Left hindlimb (tissue), 1 donor: Measurements from ENCODE around the gene GET4.
A peak's percentile ranks its signal among the peaks of the same experiment; 100 is the strongest.

Experiments
- DNase-seq: peaks from one replicate; pipeline ENCODE4 v3.0.0-alpha.2; 2018

Gene GET4

DNA sequence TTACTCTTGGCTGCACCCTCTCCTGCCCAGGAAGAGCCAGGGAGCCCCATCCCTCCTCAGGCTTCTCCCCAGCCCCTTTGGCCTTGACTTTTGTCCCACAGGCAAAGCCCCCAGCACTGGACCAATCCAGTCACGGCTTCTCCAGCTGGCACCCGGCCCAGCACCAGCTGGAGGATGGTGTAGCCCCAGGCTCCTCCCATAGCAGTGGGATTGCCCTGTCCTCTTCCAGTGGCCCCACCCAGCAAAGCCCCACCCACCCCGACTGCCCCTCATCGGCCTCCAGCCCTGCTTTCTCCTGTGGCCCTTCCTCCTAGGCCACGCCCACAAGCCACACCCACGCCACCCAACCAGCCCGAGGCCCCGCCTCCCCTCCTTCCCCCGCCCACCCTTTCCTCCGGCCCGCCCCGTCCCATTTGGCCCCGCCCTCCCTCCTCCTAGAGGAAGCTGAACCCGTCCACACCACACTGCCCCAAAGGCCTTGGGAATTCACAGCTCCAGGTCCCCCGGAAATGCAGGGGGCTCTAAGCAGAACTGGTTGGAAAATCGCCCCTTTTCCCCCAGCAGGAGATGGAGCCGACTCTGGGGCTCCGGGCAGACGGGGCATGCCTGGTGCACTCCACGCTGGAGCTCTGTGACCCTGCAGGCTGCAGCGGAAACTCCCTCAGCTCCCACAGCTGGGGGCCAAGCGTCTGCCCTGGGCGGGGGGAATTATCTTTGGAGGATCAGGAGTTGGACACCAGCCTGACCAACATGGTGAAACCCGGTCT is 25.2 kb downstream of the GET4 start:
- DNase-seq = peak; percentile 84

DNA sequence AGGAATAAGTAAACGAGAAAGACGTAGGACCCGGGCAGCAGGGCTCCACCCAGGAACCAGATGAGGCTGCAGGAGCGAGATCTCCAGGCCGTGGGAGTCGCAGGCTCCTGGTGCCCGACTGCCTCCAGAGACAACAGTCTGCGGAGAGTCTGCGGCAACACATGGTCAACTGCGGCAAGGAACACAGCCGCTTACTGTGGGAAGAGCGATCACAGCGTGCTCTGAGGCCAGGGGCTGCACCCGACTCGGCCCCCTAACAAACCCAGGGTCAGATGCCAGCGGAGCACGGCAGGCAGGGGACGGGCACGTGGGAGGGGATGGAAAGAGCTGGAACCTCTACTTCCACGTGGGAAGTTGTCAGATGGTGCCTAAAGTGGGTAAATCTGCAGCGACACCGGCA is 26.6 kb downstream of the GET4 start:
- no peak for DNase-seq

DNA sequence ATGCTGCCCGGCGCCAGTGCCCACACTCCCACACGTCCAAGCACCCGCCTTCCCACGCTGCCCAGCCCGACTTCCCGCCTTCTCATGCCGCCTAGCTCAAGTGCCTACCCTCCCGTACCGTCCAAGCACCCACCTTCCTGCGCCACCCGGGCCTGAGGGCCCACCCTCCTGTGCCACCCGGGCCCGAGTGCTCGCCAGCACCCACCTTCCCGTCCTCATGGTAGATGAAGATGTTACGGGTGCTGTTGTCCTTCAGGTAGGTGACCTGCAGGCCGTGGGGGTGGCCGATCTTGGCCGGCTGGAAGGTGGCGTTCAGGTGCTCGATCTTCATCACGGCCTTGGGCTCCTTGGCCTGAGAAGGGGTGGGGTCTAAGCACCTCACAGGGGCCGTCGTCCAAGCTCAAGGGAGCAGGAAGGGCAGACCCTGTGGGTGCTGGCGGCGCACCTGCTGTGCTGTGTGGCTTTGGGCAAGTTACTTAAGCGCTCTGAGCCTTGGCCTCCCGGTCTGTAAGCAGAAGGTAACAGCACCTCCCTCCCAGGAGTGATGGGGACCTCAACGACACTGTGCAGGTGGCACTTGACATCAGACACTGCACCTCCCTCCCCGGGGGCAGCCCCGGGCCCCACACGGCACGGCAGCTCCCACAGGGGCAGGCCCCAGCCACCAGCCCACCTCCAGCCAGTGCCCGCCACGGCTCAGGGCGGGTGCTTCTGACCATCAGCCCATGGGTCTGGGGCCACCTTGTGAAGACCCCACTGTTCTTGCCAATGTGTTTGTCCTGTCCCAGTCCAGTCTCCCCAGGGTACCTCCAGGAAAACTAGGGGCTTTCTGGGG is 27.8 kb downstream of the GET4 start:
- no peak for DNase-seq

DNA sequence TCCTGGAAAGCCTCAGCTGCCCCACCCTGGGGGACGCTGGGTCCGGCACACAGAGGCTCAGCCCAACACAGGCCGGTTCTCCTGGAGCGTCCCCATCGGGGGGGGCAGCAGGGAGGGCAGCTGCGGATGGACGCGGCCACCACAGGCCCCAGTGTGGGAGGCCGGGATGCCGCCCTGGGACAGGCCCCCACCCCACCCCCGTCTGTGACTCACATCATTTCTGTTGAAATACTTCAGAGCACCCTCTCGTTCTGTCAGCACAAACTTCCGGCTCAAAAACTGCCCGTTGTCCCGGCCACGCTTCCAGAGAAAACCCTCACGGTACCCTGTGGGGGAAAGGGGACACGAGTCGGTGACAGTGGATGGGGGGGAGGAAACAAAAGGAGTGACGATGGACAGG is 28.5 kb downstream of the GET4 start:
- no peak for DNase-seq

DNA sequence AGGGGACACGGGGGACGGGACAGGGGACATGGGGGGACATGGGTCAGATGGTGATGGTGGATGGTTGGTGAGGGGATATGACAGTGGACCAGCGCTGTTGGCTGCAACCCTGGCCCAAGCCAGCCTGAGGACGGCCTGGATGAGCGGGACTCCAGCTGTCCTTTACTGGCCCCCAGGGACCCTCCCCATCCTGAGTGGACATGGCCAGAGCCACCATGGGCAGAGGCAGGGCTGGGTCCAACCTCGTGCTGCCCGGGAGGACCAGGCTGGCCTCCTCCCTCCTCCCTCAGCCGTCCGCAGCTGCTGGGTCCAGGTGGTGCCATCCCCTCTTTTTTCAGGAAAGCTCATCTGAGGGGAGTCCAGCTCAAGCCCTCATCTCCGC is 30.4 kb downstream of the GET4 start:
- DNase-seq = no peak

DNA sequence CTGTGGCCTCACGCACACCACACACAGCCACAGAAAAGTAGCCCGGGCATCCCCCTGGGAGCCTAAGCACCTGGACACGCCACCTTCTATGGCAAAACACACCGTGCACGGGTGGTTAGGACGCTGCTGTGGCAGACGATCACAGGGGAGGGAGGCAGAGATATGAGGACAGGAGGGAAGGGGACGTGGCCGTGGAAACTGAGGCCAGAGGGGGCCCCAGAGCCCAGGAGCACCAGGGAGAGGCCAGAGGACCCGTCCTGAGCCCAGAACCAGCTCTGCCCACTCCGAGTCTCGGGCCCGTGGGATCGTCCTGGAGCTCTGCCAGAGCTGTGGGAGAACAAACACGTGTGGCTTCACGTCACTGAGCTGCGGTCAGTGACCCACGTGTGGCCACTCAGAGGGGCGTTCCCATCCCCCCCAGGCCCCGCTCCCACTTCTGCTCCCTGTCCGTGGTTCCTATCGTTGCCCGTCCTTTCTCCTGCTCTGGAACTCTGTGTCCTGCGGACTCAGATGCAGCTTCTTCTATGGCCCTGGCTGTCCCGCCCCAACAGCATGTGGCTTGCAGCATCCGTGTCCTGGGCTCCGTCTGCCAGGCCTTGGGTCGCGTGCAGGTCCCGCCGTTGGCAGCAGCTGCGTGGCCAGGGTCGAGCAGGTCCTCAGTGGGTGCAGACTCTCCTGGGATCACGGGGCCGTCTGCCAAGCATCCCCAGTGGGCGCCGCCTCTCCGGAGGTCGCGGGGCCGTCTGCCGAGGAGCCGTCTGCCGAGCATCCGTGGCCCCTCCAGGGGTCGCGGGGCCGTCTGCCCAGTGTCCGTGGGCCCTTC is 31.0 kb downstream of the GET4 start:
- DNase-seq = no peak

DNA sequence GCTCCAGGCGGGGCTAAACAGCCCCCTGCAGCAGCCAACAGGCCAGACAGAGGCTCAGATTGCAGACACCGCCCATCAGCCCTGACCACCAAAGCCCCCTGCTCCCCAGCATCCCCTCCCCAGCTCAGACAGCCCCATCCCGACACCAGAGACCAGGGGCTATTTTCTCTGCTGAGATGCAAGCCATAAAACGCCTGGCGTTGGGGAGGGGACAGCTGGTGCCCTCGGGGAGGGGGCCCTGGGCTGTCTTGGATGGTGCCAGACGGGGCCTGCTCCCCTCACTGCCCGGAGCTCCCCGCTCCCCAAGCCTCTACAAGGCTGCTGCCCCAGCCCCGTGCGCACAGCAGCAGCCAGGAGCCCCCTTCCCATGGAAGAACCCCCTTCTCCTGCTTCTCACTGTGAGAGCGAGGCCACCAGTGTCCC is 31.8 kb downstream of the GET4 start:
- DNase-seq = no peak

DNA sequence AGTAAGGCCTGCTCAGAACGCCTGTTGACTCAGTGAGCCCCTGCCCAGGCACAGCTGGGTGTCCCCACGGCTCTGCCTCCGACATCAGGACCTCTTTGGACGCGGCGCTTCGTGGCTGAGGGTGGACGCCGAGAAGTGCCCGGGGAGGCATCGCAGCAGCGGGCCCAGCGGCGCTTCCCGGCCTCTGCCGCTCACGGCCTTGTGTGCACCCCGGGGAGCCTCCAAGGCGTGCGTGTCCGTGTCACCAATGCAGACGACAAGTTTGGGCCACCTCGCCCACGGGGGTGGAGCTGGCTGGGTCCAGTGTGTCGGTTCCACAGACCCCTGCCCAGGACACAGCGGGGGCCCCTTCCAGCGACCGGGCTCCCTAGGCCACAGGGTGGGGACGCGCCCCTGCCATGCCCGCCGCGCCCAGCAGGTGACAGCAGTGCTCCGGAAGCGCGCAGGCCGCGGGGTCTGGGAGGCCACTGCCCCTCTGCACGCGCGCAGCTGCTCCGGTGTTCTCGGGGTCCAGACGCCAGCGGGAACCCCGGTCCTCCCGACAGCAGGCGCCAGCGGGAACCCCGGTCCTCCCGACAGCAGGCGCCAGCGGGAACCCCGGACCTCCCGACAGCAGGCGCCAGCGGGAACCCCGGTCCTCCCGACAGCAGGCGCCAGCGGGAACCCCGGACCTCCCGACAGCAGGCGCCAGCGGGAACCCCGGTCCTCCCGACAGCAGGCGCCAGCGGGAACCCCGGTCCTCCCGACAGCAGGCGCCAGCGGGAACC is 32.4 kb downstream of the GET4 start:
- peak; percentile 69 for DNase-seq

DNA sequence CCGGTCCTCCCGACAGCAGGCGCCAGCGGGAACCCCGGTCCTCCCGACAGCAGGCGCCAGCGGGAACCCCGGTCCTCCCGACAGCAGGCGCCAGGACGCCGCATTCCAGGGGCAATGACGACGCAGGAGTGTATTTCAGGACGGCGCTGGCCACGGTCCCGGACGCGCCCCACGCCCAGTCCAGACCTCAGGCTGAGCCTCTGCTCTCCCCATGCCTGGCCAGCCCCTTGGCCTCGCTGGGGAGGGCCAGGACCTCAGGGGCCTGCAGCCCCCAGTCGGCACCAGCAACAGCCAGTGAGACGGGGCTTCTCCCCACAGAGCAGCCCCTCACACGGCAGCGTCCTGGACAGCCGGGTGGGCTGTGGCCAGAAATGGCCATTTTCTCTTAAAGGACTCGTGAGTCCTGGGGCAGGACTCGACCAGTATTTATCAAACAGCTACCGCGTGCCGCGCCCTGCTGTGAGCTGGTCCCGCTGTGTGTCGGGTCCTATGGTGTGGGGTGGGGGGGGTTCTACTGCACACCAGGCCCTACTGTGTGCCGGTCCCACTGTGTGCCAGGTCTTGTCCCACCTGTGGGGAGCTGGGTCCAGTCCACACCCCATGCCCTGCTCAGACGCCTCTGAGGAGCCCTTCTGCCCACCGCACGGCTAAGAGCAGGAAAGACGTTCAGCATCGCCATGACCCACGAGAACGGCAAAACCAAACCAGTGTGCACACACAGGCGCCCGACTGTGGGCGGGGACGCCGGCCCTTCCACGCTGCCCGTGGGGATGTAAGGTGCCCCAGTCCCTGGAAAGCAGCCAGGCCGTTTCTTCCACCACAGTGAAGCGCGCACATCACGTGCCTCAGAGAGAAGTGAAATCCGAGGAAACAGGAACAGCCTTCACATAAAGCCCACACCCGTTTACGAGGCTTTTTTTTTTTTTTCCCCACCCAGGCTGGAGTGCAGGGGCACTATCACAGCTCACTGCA is 33.3 kb downstream of the GET4 start:
- no peak for DNase-seq

DNA sequence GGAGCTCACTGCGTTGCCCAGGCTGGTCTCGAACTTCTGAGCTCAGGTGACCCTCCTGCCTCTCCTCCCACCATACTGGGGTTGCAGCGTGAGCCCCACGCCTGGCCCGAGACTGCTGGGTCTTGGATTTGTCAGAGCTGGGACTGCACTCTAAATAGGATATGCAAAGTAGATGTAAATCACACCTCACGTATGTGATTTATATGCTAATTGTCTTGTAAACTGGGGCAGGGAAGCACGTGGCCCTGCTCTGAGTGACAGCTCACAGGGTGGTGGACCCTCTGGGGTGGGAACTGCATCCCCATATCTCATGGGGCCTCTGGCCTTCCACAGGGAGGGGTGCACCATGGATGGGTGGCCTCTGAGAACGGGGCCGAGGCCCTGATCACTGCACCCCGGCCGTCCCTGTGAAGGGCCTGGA is 34.1 kb downstream of the GET4 start:
- DNase-seq = no peak

DNA sequence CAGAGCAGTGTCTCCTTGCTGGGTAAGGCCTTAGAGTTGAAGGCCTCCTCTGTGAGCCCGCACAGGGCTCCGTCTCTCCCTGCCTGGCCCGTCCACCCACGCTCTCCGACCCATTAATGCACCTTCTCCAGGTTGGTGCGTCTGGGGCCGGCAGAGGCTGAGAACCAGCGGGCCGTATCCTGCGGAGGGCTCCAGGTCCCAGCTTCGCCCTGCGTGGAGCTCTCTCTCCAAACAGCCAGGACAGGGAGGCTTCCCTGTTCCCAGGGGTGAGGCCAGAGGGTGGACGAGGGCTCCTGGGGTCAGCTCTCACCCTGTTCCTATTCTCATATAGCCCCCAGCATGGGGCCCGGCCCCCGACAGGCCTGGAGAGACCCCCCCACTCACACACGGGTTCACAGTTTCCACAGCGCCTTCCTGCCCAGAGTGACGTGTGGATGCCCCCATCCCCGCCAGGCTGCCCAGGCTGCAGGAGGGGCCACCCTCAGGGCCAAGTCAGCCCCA is 34.6 kb downstream of the GET4 start:
- DNase-seq = no peak

DNA sequence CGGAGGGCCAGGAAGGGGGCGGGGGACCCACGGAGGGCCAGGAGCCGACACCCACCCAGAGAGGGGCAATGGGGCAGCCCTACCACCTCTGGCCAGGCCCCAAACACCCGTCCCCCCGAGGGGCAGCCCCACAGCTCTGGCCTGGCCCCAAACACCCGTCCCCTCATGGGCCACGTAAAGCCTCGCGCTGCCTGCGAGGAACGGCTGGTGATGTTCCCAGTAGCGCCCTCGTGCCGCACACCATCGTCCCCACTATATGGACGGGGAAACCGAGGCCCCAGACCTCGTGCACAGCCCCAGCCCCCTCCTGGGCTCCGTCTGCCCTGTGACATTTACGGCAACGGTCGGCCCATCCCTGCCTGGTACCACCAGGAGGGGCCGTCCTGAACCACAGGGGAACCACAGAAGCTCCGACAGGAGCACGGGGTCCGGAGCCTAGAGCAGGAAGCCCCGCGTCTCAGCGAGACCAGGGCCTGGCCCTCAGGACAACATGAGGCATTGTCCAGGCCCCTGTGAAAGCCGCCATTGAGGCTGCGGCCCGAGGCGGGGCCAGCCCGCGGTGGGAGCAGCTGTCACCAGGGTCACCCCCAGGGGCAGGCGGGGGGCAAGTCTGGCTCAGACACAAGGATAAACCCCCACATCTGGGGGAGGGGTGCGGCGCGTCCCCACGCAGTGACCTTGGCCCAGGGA is 35.6 kb downstream of the GET4 start:
- DNase-seq = no peak

DNA sequence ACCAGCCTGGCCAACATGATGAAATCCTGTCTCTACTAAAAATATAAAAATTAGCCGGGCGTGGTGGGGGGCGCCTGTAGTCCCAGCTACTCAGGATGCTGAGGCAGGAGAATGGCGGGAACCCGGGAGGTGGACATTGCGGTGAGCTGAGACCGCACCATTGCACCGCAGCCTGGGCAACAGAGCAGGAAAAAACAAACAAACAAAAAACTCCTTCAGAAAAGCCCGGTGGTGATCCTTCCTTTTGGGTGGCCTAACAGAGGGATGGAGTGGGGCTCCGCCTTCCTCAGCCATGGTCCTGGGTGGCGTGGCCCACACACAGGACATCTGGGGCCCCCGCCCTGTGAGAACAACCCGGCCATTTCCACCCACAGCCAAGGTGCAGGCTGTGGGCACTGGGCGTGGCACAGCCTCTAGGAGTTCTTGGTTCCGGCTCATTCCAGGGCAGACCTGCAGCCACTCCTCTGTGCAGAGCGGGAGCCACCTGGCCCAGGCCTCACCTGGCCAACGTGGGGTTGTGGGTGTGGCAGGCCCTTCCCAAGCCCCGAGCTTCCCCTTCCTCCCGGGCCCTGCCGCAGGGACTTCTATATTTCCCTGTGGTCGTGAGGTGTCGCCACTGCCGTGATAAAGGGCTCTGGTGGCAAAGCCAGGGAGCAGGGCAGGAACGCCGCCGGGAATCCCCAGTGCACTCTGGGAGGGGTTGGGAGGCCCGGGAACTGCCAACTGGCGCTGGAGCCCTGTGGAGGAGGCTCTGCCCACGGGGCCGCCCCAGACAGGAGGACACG is 37.6 kb downstream of the GET4 start:
- no peak for DNase-seq

DNA sequence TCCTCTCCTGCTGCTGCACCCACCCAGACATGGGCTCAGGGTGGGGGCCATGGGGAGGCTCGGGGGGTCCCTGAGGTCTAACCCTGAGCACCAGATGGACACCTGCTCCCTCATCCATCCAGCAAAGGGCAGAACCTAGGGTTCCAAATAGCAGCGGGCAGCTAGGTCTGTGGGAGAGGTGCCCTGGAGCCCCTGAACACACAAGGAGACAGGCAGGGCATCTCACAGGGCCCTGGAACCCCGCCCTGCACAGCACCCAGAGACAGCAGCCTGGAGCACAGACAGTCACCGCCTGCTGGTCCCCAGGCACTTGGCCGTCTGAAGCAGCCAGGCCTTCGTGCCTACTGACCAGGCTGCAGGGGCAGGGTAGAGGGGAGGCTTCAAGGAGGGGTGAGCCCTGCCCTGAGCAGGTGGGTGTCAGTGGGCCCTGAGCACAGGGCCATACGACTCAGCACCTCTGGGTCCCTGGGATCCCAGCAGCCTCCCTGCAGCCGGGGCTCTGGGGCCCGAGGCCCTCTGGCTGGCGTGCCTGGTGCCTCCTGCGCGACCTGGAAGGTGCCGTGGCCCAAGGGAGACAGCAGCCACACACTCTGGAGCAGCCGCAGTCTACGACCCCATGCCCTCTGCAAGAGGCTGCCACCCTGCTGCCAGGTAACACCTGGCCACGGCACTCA is 38.3 kb downstream of the GET4 start:
- no peak for DNase-seq

DNA sequence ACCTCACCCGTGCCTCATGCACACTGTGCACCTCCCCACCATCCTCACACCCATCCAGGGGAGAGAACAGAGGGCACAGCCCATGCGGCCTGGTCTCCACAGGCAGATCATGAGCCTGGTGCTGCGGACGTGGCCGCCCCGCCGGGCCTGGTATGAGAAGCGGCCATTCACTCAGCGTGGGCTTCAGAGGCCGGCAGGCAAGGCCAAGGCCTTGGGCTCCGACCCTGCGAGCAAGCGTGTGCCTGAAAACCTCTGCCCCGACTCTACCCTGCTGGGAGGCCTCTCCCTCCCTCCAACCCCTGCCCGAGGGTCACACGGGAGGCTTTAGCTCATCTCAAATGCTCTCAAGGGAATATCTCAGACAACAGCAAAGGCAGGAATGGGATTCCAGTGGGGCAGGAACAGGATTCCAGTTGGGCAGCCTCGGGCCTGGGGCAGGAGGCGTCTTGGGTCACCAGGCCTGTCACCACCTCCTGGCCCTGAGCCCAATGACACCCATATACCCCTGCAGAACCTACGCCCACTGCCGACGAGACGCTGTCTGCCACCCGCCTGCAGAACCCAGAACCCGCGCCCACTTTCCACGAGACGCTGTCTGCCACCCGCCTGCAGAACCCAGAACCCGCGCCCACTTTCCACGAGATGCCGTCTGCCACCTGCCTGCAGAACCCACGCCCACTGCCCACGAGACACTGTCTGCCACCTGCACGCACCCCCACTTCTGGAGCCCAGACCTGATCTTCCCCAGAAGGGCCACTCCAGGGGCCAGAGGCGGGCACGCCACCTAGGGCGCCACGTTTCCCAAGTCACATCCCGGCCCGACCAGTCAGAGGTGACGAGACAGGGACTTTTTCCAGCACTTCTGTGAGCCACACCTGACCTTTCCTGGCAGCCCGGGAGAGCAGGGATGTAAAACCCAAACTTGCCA is 39.2 kb downstream of the GET4 start:
- no peak for DNase-seq

DNA sequence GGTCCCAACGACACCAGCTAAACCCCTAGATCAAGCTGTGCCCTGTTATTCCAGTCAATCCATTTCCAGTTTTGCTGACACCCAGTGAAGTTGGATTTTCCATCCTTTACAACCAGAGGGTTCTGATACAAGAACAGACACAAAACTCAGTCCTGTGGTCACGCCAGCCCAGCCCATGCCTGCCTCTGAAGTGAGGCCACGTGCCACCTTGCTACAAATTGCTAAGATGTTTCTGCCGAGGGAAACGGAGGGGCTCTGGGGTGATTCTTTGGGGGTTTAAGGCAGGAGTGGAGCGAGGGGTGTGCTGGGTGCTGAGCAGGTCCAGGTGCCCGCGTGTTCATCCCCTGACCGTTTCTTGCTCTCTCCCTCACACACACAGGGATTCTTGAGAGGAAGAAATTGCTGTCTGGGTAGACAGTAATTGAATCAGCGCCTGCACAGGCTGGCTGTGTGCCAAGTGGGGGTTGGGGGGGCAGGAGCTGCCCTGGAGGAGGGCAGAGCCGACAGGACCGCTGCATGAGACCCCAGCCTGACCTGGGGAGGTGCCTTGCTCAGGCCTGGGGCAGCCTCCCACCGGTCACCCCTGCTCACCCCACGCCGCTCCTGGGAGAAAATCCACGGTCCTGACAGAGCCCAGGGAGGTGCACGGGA is 40.1 kb downstream of the GET4 start:
- DNase-seq = no peak
